HUES6 (cell line): ENCODE results near the gene ELFN1.

Experiments
- H3K27ac ChIP-seq: 2 replicates; pipeline ENCODE4 v1.7.0; 2013; ENCODE audit warnings: low read depth, mild to moderate bottlenecking, low read length, inconsistent platforms
- H3K27me3 ChIP-seq: 2 replicates; pipeline ENCODE4 v1.6.1; 2013; ENCODE audit warnings: low read length; ENCODE audit not compliant: control insufficient read depth, insufficient read depth
- H3K36me3 ChIP-seq: 2 replicates; pipeline ENCODE4 v1.6.1; 2013; ENCODE audit warnings: low read length; ENCODE audit not compliant: control insufficient read depth, insufficient read depth
- H3K4me1 ChIP-seq: 2 replicates; pipeline ENCODE4 v1.6.1; 2013; ENCODE audit warnings: low read length; ENCODE audit not compliant: control insufficient read depth, insufficient read depth
- H3K4me3 ChIP-seq: 2 replicates; pipeline ENCODE4 v1.5.1; 2013; ENCODE audit warnings: low read depth, low read length
- H3K9ac ChIP-seq: one replicate; pipeline ENCODE4 v1.6.1; 2013; ENCODE audit warnings: mild to moderate bottlenecking, low read length
- H3K9me3 ChIP-seq: 2 replicates; pipeline ENCODE4 v1.6.1; 2013; ENCODE audit warnings: low read depth, low read length; ENCODE audit not compliant: control insufficient read depth, insufficient read depth

ELFN1 gene

DNA sequence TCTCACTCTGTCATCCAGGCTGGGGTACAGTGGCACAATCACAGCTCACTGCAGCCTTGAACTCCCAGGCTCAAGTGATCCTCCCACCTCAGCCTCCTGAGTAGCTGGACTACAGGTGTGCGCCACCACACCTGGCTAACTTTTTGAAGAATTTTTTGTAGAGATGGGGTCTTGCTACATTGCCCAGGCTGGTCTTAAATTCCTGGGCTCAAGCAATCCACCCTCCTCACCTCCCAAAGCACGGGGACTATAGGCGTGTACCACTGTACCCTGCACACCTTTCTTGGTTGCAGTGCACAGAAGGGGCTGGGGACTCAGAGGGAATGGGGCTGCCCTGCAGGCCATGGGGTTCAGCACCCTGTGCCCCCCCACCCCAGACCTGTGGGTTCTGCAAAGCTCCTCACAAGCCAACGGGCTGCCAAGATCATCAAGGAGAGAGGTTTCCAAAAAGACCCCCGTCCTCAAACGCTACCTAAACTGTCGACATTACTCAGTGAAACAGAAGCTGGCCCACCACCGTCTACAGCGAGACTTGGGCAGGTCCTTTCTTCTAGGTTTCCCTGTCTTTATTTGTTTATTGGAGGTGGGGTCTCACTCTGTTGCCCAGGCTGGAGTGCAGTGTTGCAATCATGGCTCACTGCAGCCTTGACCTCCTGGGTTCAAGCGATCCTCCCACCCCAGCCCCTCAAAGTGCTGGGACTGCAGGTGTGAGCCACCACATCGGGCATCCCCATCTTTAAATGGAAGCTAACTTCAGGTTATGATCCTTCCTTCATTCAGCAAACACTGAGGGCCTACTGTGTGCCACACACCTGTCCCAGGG is 26.6 kb upstream of the ELFN1 start:
- no peak overlapping the region for H3K9ac ChIP-seq
- no peaks in the 10 kb centered on the region for H3K36me3 ChIP-seq
- peaks cover 5% of the 10 kb centered on the region; the same call in 1 of the 2 replicates for H3K4me1 ChIP-seq
- H3K9me3 ChIP-seq, result no peaks in the 10 kb centered on the region
- H3K4me3 ChIP-seq, result no peak overlapping the region
- H3K27me3 ChIP-seq, result no peaks in the 10 kb centered on the region
- H3K27ac ChIP-seq, result no peak overlapping the region

DNA sequence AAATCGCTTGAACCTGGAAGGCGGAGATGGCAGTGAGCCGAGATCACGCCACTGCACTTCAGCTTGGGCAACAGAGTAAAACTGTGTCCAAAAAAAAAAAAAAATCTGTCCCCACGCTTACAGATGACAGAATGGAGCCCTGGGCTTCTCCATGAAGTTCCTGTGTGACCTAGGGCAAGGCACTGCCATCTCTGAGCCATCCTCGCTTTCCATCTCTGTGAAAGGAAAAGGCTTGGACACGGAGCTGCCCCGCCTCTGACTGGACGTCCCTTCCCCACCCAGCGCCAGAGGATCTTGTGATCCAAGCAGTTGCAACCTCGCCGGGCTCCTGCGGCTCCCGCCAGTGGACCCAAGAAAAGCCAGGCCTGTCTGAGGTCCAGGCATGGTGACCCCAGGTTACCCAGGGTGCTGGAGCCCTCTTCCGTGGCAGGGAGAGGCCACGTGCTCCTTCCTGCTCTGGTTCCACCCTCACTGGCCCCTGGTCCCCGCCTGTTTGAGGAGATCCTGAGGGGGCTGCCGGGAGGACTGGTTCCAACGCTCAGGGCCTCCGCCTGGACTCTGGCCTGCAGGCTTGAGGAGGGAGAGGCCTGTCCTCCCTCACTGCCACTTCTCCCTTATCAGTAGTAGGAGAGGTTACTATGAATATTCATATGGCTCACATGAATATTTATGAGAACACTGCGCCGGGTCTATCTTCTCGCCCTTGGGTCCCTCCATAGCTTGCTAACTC is 25.6 kb upstream of the ELFN1 start:
- Histone ChIP-seq H3K36me3 (no peaks in the 10 kb centered on the region), H3K27me3 (no peaks in the 10 kb centered on the region), H3K4me3 (no peak overlapping the region), H3K27ac (no peak overlapping the region), H3K9ac (no peak overlapping the region), H3K9me3 (no peaks in the 10 kb centered on the region), H3K4me1 (peaks cover 10% of the 10 kb centered on the region; the same call in 1 of the 2 replicates)

DNA sequence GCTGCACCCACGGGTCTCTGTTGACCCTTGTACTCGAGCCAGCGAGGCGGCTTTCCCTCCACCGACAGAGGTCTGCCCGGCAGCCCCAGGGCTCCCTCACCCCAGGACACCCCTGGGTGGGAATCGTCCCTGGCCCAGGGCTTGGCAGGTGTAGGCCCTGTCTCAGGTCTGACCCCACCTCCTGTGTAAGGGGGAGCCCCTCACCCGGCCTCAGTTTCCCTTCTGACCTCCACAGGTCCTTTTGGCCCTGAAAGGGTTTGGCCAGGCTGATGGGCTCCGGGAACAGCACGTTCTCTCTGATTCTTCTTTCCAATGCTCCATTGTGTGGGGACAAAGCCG is 25.0 kb upstream of the ELFN1 start:
- H3K36me3 ChIP-seq, result no peaks in the 10 kb centered on the region
- H3K9me3 ChIP-seq, result no peaks in the 10 kb centered on the region
- no peak overlapping the region for H3K27ac ChIP-seq
- no peak overlapping the region for H3K4me3 ChIP-seq
- H3K9ac ChIP-seq, result no peak overlapping the region
- peaks cover 10% of the 10 kb centered on the region; the same call in 1 of the 2 replicates for H3K4me1 ChIP-seq
- no peaks in the 10 kb centered on the region for H3K27me3 ChIP-seq

DNA sequence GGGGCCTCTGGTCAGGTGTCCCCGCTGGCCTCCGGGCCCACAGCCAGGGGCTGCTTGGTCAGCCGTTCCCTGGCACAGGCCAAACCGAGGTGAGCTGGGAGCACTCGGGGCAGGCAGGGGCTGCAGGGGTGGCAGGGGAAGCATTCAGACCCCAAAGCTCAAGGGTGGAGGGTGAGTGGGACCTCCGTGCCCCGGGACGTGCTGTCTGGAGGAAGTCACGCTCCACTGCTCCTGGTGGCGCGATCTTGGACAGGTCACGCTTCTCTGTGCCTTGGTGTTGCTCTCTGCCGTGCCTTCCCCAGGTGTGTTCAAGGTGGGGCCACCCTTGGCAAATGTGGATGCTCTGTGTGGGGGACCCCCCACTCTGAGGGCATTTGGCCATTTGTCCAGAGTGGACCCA is 24.6 kb upstream of the ELFN1 start:
- H3K36me3 ChIP-seq, result no peaks in the 10 kb centered on the region
- no peak overlapping the region for H3K4me3 ChIP-seq
- H3K9me3 ChIP-seq, result no peaks in the 10 kb centered on the region
- H3K27ac ChIP-seq, result no peak overlapping the region
- peaks cover 10% of the 10 kb centered on the region; the same call in 1 of the 2 replicates for H3K4me1 ChIP-seq
- no peak overlapping the region for H3K9ac ChIP-seq
- H3K27me3 ChIP-seq, result no peaks in the 10 kb centered on the region

DNA sequence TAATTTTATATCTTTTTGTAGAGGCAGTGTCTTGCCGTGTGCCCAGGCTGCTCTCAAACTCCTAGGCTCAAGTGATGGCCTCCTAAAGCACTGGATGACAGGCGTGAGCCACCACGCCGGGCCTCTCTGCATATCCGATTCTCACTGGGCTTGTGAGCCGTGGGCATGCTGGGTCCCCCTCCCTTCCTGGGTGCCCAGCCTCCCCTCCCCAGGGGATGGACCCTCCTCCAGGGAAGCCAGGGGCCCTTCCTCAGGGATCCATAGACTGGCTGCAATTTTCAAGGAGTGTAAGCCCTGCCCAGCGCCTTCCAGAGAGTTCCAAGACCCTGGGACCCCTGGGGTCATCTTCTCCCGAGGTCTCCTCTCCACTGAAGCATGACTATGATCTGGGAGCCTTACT is 23.7 kb upstream of the ELFN1 start:
- Histone ChIP-seq H3K36me3 (no peaks in the 10 kb centered on the region), H3K9me3 (no peaks in the 10 kb centered on the region), H3K9ac (no peak overlapping the region), H3K4me1 (peaks cover 10% of the 10 kb centered on the region; the same call in 1 of the 2 replicates), H3K27me3 (no peaks in the 10 kb centered on the region), H3K4me3 (no peak overlapping the region), H3K27ac (no peak overlapping the region)

DNA sequence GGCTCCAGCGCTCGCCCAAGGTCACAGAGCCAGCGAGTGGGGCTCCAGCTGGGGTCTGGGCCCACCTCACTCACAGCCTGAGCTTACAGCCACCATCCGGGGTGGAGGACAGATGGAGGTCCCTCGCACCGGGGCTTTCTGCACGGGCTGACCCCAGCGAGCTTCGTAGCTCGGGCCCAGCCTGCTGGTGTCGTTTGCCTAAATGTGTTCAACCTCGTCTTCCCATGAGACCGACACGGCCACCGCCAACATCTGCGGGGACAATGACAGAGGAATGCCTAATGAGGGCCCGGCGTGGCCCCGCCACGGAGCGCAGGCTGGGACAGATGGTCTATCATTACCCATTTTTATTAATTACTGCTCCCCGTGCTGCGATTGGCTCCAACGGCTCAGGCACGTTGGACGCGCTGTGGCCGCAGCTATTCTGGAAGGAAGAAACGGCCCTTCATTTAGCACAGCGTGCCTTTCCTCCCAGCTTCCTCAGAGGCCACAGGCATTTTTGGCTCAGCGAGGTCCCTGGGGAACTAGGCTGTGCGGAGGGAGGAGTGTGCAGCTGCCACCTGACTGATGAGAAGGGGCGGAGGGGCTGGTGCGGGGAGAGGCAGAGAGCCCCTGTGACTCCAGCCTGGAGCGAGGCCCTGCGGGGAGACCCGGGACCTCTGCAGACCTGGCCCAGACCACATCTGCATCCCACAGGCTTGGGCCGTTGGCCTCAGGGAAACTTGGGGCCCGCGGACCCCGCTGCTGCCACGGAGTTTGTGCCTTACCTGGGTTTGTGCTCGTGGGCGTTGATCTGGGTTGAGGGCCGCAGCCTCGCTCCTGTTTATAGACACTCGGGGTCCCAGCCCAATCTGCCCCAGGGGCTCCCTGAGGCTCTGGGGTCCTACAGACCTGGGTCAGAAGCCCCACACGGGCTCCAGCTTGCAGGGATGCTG is 22.9 kb upstream of the ELFN1 start:
- Histone ChIP-seq H3K9ac (no peak overlapping the region), H3K36me3 (no peaks in the 10 kb centered on the region), H3K4me3 (no peak overlapping the region), H3K9me3 (no peaks in the 10 kb centered on the region), H3K27me3 (no peaks in the 10 kb centered on the region), H3K27ac (no peak overlapping the region), H3K4me1 (peaks cover 14% of the 10 kb centered on the region; the same call in 1 of the 2 replicates)

DNA sequence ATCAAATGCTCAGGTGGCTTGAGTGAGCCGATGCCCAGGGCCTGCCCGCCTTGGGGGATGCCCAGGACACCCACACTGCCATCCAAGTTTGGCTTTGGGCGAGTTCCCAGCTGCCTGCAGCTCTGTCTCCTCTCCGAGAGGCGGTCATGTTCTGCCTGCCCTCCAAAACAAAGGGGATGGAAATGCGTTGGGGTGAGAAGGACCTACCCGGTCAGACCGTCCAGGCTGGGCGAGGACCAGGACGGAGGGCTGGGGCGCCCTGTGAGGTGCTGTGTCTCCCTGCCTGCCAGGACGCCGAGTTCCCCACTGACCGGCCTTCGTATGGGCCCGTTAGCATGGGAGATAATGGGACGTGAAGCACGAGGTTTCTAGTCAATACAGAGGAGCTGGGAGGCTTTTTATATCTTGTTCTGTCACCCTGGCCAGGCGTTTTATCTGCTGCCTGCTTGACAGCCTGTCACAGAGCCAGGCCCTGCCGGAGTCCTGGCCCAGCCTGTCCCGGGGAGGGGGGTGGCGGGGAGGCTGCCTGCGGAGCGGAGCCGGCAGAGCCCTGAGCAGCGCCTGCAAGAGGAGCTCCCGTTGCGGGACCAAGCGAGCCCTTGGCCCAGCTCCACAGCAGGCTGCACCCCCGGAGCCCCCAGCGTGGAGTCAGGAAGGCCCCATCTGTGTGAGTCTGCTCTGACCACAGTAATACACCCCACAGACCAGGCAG is 22.0 kb upstream of the ELFN1 start:
- peaks cover 14% of the 10 kb centered on the region; the same call in 1 of the 2 replicates for H3K4me1 ChIP-seq
- H3K36me3 ChIP-seq, result no peaks in the 10 kb centered on the region
- no peak overlapping the region for H3K4me3 ChIP-seq
- no peak overlapping the region for H3K9ac ChIP-seq
- H3K27ac ChIP-seq, result no peak overlapping the region
- no peaks in the 10 kb centered on the region for H3K27me3 ChIP-seq
- H3K9me3 ChIP-seq, result no peaks in the 10 kb centered on the region

DNA sequence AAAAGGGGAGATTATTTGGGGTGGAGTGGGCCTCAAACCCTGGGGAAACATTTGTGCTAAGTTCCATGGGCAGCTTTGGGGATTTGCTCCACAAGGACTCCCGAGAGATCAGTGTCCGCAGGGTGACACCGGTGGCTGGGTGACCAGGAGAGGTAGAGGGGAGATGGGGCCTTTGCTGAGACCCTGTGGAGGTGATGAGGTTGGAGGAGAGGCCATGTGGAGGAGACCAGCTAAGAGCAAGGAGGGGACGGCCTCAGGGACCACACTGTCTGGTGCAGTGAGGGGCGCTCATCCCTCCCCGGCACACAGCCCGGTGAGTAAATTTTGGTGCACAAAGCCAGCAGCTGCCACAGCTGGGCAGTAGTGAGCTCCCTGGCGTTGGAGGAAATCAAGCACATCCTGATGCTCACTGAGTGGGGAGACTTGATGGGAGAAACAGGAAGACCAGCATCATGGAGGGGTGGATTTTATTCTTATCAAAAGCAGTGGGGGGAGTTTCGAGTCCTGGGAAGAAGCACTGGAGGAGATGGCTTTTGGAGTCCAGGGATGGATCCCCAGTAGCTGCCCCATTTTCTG is 20.2 kb upstream of the ELFN1 start:
- Histone ChIP-seq H3K27me3 (no peaks in the 10 kb centered on the region), H3K4me3 (no peak overlapping the region)

DNA sequence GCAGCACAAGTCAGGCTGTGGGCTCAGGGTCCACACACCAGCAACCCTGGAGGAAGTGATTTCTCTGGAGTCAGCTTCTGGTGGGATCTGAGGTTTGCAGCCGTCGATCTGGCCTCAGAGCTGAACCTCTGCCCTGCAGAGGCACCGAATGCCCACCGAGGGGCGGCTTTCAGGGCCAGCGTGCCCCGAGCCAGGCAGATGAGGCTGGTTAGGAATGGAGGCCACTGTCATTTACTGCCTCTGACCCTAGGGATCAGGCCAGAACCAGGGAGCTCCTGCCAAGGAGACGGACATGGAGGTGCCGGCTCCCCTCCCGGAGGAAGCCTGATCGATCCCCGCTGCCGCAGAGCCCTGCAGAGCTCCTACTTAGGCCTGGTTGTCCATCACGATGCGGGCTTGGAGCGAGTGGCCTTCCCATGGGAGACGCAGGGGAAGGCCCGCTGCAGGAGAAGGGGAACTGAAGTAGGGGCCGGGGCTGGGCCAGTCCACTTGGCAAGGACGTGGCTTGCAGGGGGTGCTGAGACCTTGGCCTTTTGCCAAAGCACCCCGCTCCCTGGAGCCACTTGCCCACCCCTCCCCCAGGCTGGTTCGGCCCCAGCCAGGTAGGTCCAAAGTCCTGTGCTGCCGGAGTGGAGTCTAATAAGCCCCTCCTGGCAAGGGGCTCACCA is 19.6 kb upstream of the ELFN1 start:
- Histone ChIP-seq H3K9me3 (no peaks in the 10 kb centered on the region), H3K4me3 (no peak overlapping the region), H3K36me3 (no peaks in the 10 kb centered on the region), H3K27me3 (no peaks in the 10 kb centered on the region), H3K4me1 (peaks cover 14% of the 10 kb centered on the region; the same call in 1 of the 2 replicates), H3K9ac (no peak overlapping the region), H3K27ac (no peak overlapping the region)

More for the DNA sequence above, 20.2 kb upstream of the ELFN1 start:
- no peaks in the 10 kb centered on the region for H3K9me3 ChIP-seq
- no peak overlapping the region for H3K9ac ChIP-seq
- H3K4me1 ChIP-seq, result peaks cover 14% of the 10 kb centered on the region; the same call in 1 of the 2 replicates
- H3K27ac ChIP-seq, result no peak overlapping the region
- no peaks in the 10 kb centered on the region for H3K36me3 ChIP-seq
